Hepatic stellate cell (primary cell): Measurements from ENCODE around the gene ZC3H7A.
A peak's percentile ranks its signal among the peaks of the same experiment; 100 is the strongest.

Experiments used
- DNase-seq: peaks from one replicate; pipeline ENCODE4 v3.0.0; 2011; ENCODE audit warnings: low spot score

ZC3H7A gene

DNA sequence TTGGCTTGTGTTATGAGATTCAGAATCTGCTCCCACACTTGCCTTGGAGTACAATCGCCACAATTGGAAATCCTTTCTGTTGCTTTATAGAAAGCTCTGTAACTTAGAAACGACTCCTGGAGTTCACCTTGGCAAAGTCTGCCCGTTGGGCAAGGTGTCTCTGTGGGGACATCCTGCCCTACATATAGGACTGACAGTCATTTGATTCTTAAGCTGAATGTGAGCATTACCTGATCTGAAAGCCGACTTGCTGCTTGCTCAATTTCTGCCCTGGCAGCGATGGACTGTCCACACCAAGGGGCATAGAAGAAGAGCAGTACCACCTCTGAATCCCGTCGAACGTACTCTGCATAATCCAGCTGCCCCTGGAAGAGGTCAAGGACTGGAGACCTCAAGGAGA, 61.3 kb downstream of the ZC3H7A start:
- DNase-seq: no peak

DNA sequence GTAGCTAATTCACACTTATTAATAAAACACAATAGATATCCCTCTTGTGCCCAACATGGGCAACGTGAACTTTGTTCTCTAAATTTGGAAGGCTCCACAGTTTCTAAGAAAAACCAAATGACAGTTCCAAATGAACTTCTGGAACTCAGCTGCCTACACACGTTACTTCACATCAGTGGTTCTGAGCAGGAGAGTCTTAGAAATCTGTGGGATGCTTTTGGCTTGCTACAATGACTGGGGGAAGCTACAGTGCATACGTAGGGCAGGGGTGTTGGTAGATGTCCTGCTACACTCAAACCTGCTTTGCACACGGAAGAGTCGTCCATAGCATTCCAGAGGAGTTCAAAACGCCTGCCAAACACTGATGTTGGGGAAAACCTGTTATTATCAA, 62.4 kb downstream of the ZC3H7A start:
- no peak for DNase-seq

DNA sequence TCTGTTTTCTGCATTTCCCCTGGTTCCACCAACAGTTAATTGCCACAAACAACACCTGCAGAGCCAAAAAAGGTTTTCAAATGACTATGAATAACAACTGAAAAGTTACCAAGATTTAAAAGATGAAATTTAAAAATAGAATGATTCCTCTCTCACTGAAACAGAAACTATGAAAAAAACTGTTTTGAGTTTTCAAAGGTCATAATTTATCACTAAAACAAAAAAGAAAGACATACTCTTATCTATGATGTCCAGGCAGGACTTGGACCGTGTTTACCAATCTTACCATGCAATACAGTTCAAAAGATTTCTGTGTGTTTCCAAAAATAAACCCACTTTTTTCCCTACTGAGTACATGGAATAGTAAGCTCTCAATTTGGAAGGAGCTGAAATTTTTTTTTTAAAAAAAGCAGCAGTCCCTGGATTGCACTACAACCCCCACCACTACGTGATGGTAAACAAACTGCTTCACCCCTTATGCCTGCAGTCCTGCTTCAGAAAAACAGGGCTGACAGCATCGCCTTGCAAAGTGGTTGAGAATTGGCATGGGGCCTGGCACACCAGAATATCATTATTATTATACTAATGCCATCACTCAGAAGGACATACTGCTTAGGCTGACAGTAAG, 62.9 kb downstream of the ZC3H7A start:
- no peak for DNase-seq

DNA sequence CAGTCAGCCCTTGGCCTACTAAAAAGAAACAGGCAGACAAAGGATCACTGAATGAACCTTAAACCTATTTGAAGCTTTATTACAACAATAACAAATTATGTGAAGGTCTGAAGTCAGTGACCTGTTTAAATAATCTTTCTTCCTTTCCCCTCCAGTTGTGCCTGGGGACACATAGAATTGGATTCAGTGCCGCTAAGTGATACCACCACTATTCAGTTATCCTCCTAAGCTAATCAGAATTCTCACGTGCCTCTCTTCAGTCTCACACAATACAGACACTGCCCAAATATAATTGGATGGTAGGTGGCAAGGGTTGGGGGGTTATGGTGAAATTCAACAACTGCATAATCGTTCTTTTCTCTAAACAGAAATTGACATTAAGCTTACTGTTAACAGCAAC, 65.8 kb downstream of the ZC3H7A start:
- no peak for DNase-seq

GRCh38 chr16:11729787-11730186, 67.3 kb downstream of the ZC3H7A start:
- no peak for DNase-seq

DNA sequence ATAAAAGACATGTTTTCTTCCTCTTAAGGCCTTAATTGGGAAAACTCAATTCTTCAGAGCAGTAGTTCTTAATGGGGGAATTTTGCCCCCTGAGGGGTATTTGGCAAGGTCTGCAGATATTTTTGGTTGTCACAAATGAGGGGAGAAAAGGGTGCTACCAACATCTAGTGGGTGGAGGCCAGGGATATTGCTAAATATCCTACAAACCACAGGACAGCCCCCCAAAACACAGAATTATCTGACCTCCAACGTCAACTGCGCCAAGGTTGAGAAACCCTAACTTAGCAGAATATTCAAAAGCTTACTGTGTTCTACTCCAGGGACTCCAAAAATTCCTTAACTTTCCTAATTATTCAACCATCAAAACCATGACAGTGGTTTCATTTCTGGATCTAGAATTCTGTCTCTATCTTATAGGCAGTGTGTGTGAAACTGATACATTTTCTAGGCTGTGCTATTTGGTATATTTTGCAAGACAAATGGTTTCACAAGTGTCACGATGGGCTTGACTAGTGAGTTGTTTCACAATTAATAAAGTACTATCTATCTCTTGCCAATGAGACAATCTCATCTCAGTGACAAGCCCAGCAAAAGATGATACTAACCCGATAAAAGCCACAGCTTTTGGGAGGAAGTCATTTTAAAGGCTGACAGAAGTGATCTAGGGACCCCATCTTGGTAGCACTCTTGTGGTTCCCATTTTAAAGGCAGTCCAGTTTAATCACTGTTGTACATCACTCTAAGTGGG, 69.1 kb downstream of the ZC3H7A start:
- no peak for DNase-seq

DNA sequence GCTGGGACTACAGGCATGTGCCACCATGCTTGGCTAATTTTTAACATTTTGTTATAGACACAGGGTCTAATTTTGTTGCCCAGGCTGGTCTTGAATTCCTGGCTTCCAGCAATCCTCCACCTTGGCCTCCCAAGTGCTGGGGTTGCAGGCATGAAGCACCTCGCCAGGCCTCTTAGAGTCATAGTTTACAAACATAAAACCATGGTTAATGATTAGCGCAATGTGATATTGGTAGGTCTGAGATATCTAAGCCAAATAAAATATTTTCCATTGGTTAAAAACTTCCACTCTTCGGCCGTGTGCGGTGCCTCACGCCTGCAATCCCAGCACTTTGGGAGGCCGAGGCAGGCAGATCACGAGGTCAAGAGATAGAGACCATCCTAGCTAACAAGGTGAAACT, 71.0 kb downstream of the ZC3H7A start:
- no peak for DNase-seq

DNA sequence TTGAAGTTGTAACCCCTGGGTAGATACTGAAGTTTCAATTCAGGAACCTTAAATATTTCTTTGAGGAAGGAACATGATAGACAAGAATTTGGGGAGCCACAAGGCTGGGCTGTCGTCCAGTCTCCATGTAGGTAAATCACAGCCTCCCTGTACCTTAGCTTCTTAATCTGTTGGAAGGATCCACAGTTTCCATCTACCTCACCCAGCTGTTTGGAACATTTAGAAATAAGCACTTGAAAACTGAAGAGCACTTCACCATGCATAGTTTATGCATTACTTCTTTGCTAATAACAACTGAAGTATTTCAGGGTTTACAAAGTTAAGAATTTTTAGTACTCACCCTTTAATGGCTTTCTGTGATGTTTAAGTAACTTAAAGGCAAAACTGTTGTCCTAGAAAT, 71.6 kb downstream of the ZC3H7A start:
- DNase-seq: no peak

DNA sequence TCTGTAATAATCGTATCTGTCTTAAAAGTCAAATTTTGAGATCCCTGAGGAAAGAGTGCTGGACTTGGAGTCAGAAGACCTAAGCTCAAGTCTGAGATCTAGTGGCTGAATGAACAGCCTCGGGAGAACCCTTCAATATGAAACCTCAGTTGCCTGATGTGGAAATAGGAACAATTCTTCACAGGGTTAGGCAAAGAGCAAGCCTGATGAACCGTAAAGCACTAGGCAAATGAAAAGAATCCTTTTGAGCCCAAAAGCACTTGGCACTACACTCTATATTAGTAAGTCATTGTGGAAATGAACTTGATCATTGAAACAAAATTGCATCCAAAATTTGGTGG, 74.6 kb downstream of the ZC3H7A start:
- no peak for DNase-seq

- DNase-seq: no peak
Measured at GRCh38 chr16:11721781-11722467, 75.1 kb downstream of the ZC3H7A start.

GRCh38 chr16:11719762-11720161, 77.3 kb downstream of the ZC3H7A start:
- no peak for DNase-seq

DNA sequence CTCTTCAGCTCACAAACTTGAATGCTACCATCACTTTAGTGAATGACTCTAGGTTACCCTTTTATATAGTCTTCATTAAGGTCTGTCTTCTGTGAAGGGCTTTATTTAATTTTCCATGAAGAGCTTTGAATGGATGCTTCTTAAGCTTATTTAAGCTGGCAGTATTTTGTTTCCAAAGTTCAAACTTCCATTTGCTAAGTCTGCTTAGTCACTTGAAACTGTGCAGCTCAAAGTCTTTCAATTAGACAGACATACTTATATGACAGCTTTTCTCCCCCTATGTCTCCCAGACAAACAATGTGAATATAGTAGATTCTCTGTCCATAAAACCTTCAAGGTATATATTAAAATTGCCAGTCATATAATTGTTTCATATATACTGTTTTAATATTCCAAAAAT, 77.9 kb downstream of the ZC3H7A start:
- no peak for DNase-seq

GRCh38 chr16:11717811-11718210, 79.2 kb downstream of the ZC3H7A start:
- DNase-seq: no peak

DNA sequence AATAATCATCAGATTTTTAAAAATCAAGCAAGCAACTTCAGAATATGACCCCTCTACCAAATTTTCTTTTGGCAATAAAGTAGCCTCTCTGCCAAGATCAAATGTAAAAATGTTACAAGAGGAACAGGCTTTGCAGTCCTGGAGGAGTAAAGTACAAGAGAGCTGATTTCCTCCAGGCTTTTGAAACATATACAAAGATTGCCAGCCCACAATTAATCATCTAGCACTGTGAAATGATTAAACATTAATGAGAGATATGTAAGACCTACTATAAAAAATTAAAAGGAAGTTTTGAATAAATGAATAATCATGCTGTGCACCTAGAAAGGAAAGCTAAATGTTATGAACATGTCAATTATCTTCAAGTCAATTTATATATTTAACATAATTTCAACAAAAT, 80.7 kb downstream of the ZC3H7A start:
- DNase-seq: no peak

DNA sequence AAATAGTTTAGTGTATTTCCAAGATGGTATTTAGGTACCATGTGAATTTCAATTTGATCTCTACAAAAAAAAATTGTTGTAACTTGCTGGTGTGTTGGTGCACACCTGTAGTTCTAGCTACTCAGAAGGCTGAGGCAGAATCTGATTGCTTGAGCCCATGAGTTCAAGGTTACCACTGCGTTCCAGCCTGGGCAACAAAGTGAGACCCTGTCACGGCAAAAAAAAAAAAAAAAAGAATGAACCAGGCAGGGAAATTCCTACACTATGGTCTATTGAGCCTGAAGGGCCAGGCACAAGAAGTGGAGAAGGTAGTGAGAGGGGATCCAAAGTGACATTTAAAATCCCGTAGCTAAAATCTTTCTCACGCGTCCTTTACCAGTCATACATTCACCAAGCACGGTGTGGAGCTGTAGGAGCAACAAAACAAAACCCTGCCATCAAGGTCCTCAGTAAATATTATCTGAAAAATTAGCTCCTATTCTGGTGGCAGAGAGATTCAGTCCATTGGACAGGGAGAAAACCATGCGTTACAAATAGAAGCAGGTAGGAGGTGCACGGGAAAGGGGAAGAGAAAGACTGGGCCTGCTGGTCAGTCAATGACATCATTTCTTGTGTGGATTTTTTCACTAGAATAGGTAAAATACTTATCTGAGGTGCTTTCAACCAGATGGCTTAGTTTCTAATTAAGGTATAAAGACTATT, 81.7 kb downstream of the ZC3H7A start:
- DNase-seq: no peak

DNA sequence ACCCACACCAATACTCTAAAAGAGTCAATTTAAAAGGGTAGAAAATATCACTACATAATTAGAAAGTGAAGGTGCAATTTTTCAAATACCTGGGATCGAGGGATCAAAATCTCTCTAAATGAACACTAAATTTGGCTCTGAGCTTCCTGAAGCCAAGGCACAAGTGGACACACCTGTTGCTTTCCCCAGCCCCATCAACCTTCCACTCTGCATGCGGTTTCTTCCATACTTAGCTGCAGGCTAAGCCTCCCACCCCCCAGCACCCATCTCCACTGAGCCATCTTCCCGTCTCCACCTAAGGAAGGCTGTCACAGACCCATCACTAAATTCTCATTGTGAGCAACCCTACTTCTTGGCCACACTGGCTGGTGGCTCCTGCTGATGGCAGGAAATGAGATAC, 84.9 kb downstream of the ZC3H7A start:
- no peak for DNase-seq

- no peak for DNase-seq
Measured at GRCh38 chr16:11711662-11712061, 85.4 kb downstream of the ZC3H7A start.

DNA sequence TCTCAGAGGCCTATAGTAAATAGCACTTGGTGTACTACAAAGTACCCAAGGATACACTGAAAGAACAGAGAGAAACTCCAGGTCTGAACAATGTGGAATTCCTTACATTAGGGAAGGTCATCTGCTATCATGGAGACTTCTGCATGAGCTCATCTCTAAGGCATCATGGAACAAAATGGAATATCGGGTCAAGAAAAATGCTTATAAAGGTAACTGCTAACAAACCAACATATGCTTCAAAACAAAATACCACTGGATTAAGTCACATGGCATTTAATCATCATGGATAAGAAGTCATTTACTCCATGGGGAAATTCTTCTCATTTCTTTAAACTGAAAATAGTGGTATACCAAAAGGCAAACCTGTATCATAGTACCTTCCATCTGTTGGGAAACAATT, 88.6 kb downstream of the ZC3H7A start:
- DNase-seq: peak; percentile 30

DNA sequence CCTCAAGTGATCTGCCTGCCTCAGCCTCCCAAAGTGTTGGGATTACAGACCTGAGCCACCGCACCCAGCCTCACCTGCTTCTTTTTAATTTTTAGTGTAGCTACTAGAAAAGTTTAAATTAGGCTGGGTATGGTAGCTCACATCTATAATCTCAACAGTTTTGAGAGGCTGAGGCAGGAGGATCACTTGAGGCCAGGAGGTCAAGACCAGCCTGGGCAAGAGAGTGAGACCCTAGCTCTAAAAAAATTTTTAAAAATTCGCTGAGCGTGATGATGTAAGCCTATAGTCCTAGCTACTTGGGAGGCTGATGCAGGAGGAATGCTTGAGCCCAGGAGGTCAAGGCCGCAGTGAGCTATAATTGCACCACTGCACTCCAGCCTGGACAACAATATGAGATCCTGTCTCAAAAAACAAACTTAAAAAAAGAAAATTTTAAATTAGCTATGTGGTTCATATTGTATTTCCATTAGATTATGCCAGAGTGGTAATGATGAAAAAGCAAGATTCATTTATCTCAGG, 89.3 kb downstream of the ZC3H7A start:
- DNase-seq: no peak

- no peak for DNase-seq
Measured at GRCh38 chr16:11706180-11706742, 90.8 kb downstream of the ZC3H7A start.

- DNase-seq: no peak
Measured at GRCh38 chr16:11705311-11706025, 91.6 kb downstream of the ZC3H7A start.
